AG10803 (cell line): Measurements from ENCODE around the gene ATXN1.

ENCODE experiments used
- DNase-seq: peaks from one replicate; pipeline ENCODE4 v3.0.0; 2010; ENCODE audit warnings: low read depth
- H3K4me3 ChIP-seq: 2 replicates; pipeline ENCODE4 v1.5.1; 2011; ENCODE audit warnings: mild to moderate bottlenecking, low read length, control low read depth
- TF ChIP-seq, protein P1 (sequence below): conservative IDR thresholded peaks from 2 replicates; pipeline ENCODE4 v1.5.1; 2011; ENCODE audit warnings: mild to moderate bottlenecking, low read length, control low read depth, inconsistent platforms

ATXN1 gene

DNA sequence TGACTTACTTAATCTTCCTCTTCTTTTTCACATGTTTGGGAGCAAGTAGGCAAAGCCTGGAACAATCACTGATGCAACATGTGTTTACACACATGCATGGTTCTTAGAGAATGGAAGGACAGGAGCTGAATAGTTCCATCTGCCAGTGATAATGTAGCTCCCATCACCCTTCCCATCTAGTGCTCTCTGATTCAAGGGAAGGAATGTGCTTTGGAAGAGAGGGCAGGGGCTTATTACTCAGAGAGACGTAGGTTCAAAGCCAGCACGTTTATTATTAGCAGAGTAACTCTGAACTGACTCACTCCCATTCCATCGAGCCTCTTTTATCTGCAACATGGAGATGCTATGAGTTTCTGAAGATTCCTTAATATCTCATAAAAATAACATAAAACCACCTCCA is 311.0 kb downstream of the ATXN1 start:
- TF ChIP-seq, protein P1, sequence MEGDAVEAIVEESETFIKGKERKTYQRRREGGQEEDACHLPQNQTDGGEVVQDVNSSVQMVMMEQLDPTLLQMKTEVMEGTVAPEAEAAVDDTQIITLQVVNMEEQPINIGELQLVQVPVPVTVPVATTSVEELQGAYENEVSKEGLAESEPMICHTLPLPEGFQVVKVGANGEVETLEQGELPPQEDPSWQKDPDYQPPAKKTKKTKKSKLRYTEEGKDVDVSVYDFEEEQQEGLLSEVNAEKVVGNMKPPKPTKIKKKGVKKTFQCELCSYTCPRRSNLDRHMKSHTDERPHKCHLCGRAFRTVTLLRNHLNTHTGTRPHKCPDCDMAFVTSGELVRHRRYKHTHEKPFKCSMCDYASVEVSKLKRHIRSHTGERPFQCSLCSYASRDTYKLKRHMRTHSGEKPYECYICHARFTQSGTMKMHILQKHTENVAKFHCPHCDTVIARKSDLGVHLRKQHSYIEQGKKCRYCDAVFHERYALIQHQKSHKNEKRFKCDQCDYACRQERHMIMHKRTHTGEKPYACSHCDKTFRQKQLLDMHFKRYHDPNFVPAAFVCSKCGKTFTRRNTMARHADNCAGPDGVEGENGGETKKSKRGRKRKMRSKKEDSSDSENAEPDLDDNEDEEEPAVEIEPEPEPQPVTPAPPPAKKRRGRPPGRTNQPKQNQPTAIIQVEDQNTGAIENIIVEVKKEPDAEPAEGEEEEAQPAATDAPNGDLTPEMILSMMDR = no peak
- H3K4me3 ChIP-seq = no peak overlapping the region
- DNase-seq = peak; percentile 98

DNA sequence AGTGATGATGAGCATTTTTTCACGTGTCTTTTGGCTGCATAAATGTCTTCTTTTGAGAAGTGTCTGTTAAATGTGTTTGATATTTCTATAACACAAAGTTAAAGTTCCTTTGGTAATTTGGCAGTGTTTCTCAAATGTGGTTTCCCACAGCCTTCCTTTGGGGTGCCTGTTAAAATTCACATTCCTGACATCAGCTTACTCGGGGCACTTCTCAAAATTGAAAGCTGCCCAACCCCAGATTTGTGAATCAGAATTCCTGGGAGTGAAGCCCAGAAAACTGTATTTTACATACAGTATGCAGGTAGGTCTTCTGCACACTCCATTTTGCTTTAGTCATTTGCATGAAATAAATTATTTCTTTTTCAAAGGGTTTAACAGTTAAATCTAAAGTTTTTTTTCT is 315.0 kb downstream of the ATXN1 start:
- TF ChIP-seq, protein P1 = no peak
- DNase-seq = peak; percentile 59
- H3K4me3 ChIP-seq = no peak overlapping the region

DNA sequence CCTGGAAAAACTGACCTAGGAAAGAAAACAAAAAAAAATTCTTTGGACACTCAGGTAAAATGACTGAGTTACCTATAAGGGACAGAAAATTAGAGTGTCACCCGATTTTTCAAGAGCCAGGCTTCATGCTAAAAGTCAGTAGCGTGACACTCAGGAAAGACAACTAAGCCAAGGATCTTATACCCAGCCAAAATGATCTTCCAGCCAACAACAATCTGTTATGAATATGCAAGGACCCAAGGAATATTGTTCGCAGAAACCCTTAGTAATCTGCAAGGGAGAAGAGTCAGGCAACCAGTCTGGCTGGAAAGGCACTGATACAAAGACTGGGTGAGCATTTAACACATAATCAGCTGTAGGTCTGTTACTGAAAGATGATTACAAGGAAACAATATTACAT is 319.2 kb downstream of the ATXN1 start:
- DNase-seq = no peak
- no peak overlapping the region for H3K4me3 ChIP-seq
- TF ChIP-seq, protein P1 = no peak

DNA sequence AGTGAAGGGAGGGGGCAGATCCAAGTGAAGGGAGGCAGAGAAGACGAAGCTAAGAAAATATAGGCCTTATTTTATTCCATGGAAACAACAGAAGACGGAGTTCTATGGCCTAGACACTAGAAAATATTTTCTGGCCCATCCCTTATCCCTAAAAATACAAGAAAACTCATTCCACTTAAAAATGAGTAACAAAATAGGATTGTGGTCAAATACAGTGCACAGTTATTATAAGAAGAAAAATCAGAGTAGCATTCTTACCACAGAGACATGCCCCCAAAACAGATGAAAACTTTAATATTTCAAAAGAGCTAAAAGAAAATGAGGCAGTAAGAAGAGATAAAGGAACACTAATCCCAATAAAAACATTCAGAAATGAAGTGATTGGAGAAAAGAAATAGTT is 320.0 kb downstream of the ATXN1 start:
- H3K4me3 ChIP-seq = no peak overlapping the region
- no peak for DNase-seq
- TF ChIP-seq, protein P1 = no peak

DNA sequence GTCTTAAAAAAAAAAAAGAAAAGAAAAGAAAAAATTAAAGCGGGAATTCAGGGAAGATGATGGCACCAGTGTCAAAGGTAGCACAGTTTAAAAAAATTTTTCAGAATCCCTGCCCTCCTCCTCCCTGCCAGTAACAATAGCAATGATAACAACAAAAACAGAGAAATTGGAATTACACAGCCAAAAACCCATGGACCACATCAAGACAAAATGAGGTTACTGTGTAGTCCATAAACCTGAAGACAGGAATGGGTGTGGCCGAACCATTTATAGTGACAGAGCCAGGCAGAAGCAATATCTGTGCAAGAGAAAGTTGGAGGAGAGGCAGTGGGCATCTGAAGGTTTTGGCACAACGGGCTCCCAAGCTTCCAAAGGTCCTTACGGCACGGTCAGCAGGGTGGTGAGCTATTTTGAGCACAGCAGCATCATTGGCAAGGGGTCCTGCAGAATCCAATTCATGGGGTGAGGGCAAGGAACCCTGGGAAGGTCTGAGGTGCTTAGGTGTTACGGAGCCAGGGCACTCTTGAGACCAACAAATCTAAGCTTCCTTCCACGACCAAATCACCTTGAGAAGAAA is 320.5 kb downstream of the ATXN1 start:
- TF ChIP-seq, protein P1 = no peak
- H3K4me3 ChIP-seq = no peak overlapping the region

DNA sequence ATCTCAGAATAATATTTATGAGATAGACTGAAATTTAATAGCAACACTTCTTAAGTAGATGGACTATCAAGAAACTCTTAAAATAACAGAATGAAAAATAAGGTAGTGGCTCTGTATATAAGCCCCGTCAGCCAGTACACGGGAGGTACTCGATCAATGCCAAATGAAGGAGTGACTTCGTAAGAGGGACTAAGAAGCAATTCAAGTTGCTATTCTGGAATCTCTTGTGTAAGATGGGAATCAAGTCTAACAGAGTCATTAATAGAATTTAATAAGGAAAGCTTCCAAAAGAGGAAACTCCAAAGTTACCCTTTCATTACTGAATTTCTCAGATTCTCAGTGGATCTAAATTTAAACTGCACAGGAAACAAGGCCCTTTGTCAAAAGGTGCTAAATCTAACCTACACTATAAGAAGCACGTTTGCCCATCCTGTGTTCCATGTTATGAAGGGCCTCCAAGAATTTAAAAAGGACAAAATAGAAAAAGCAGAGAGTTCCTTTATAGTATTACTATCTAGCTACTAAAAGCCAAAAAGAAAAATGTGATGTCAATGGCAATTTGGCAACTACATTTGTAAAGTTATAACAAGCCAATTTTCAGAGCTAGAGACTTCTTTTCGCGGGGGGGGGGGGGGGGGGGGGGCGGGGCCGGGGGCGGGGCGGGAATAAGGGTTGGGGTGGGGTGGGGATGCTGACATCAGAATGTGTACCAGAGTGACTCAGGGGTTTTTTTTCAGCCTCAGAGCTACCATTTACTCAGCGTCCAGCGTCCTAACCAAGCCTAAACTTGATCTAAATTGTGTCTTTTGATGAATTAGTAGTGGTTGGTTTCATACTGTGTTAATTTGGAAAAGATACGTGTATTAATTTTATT is 322.3 kb downstream of the ATXN1 start:
- TF ChIP-seq, protein P1 = no peak
- H3K4me3 ChIP-seq = no peak overlapping the region
- DNase-seq = peak; percentile 56

More for the DNA sequence above, 320.5 kb downstream of the ATXN1 start:
- no peak for DNase-seq

DNA sequence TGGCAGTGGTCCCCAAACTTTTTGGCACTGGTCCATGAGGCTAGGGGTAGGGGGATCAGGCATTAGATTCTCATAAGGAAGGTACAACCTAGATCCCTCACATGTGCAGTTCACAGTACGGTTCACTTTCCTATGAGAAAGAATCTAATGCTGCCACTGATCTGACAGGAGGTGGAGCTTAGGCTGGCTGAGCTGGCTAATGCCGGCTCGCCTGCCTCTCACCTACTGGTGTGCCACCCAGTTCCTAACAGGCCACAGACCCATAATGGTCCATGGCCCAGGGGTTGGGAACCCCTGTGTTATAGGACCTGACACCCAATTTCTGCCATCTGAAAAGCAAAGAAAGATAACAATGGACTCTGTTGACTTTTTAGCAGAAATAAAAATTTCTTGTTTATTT is 323.3 kb downstream of the ATXN1 start:
- no peak for DNase-seq
- H3K4me3 ChIP-seq = no peak overlapping the region
- TF ChIP-seq, protein P1 = no peak
